H1 (cell line): Measurements from ENCODE around the gene TMBIM4. TPM values are rescaled to one million over a fixed set of nuclear protein-coding genes. Genes with fewer than 3 reads are reported as not detected.

Experiments used
- CTCF ChIA-PET: fragments of 300-600 bp; sonication (Branson Sonifier 250); formaldehyde crosslinking; loops from one replicate; lab custom pipeline; 2021; ENCODE audit not compliant: partially characterized antibody; lab: Charles Lee
- POLR2A ChIA-PET: fragments of 300-600 bp; sonication (Branson Sonifier 250); formaldehyde crosslinking; loops from one replicate; lab custom pipeline; 2021; ENCODE audit warnings: inconsistent platforms; ENCODE audit not compliant: partially characterized antibody; lab: Charles Lee
- DNase-seq, 2 experiments: peaks; one replicate each; pipeline versions ENCODE4 v3.0.0 to v3.0.0-alpha.2; 2010 to 2022; ENCODE audit warnings: low spot score in 2 of 2, low read depth in 1 of 2, mixed read lengths in 1 of 2
- FAIRE-seq: peaks from 2 replicates; lab custom pipeline; 2011; peaks lifted over from hg19 to GRCh38; lab: Jason Lieb, UNC
- H2AFZ ChIP-seq: 2 replicates; pipeline ENCODE4 v1.8.1; 2012; ENCODE audit warnings: low read length, inconsistent platforms
- H2AK5ac ChIP-seq: 2 replicates; pipeline ENCODE4 v1.6.1; 2013; ENCODE audit warnings: low read depth, low read length
- H2BK120ac ChIP-seq: replicated peaks from 2 replicates; pipeline ENCODE3; 2013; ENCODE audit warnings: low read depth, low read length, inconsistent platforms
- H2BK12ac ChIP-seq: 2 replicates; pipeline ENCODE4 v1.6.1; 2013; ENCODE audit warnings: low read depth, low read length
- H2BK15ac ChIP-seq: 2 replicates; pipeline ENCODE4 v1.6.1; 2013; ENCODE audit warnings: low read length
- H2BK20ac ChIP-seq: 2 replicates; pipeline ENCODE4 v1.6.1; 2013; ENCODE audit warnings: low read length
- H2BK5ac ChIP-seq: 2 replicates; pipeline ENCODE4 v1.6.1; 2013; ENCODE audit warnings: low read depth, low read length
- H3K14ac ChIP-seq: 2 replicates; pipeline ENCODE4 v1.6.1; 2013; ENCODE audit warnings: inconsistent platforms; ENCODE audit not compliant: insufficient read length
- H3K18ac ChIP-seq: 2 replicates; pipeline ENCODE4 v1.6.1; 2013; ENCODE audit warnings: low read length; ENCODE audit errors: extremely low read depth
- H3K23ac ChIP-seq: 2 replicates; pipeline ENCODE4 v1.6.1; 2013; ENCODE audit warnings: inconsistent platforms; ENCODE audit not compliant: insufficient read length
- H3K23me2 ChIP-seq: 2 replicates; pipeline ENCODE4 v1.6.1; 2013; ENCODE audit warnings: low read depth, low read length
- H3K27ac ChIP-seq: 2 replicates; pipeline ENCODE4 v1.6.1; 2011; ENCODE audit warnings: low read depth, low read length, inconsistent platforms
- H3K27me3 ChIP-seq, 4 experiments: replicated peaks in 1 of 4; 1 replicate in 1 of 4; 2 replicates in 3 of 4; pipeline versions ENCODE4 v1.6.1 to v1.8.1; 2011 to 2013; ENCODE audit warnings: low read length in 3 of 4, mild to moderate bottlenecking in 3 of 4, inconsistent platforms in 2 of 4, mixed read lengths in 2 of 4, moderate library complexity in 1 of 4; ENCODE audit not compliant: control insufficient read depth in 3 of 4, insufficient read depth in 3 of 4; ENCODE audit errors: extremely low read depth in 1 of 4
- H3K36me3 ChIP-seq, 4 experiments: 2 replicates each; pipeline versions ENCODE4 v1.6.1 to v1.8.1; 2011 to 2013; ENCODE audit warnings: mild to moderate bottlenecking in 4 of 4, low read length in 3 of 4, moderate library complexity in 2 of 4, control low read depth in 1 of 4, inconsistent platforms in 1 of 4; ENCODE audit not compliant: insufficient read depth in 4 of 4, control insufficient read depth in 2 of 4
- H3K4ac ChIP-seq: replicated peaks from 2 replicates; pipeline ENCODE3; 2013; ENCODE audit warnings: low read length, low read depth, mixed read lengths, inconsistent platforms; ENCODE audit not compliant: insufficient read length
- H3K4me1 ChIP-seq, 4 experiments: replicated peaks in 1 of 4; 1 replicate in 1 of 4; 2 replicates in 3 of 4; pipeline versions ENCODE4 v1.6.1 to v1.8.1; 2011 to 2013; ENCODE audit warnings: low read length in 3 of 4, inconsistent platforms in 2 of 4, mixed read lengths in 1 of 4; ENCODE audit not compliant: insufficient read depth in 4 of 4, control insufficient read depth in 3 of 4
- H3K4me2 ChIP-seq, 2 experiments: 2 replicates each; pipeline versions ENCODE4 v1.6.1 to v1.8.1; 2011 to 2013; ENCODE audit warnings: low read depth in 2 of 2, low read length in 2 of 2, control low read depth in 1 of 2, inconsistent platforms in 1 of 2, mild to moderate bottlenecking in 1 of 2; ENCODE audit not compliant: insufficient read depth in 1 of 2
- H3K4me3 ChIP-seq, 4 experiments: fragments of 200-600, 300-600 bp in 1 of 4; sonication (generic), shearing (Covaris generic), sonication (Bioruptor Twin) in 1 of 4; 2 replicates each; pipeline versions ENCODE4 v1.5.1 to v1.8.1; 2011 to 2016; ENCODE audit warnings: low read length in 4 of 4, low read depth in 3 of 4, control low read depth in 2 of 4, inconsistent platforms in 2 of 4, mild to moderate bottlenecking in 2 of 4, mixed read lengths in 1 of 4, moderate library complexity in 1 of 4; ENCODE audit not compliant: insufficient read depth in 2 of 4; ENCODE audit errors: extremely low read depth in 1 of 4
- H3K56ac ChIP-seq: replicated peaks from 2 replicates; pipeline ENCODE3; 2013; ENCODE audit warnings: low read depth, mild to moderate bottlenecking, mixed read lengths, low read length, inconsistent platforms; ENCODE audit not compliant: insufficient read length
- H3K79me1 ChIP-seq: 2 replicates; pipeline ENCODE4 v1.6.1; 2013; ENCODE audit warnings: low read depth, low read length, control low read depth
- H3K79me2 ChIP-seq, 2 experiments: 2 replicates each; pipeline versions ENCODE4 v1.6.1 to v1.8.1; 2012 to 2013; ENCODE audit warnings: low read length in 2 of 2, mild to moderate bottlenecking in 2 of 2, inconsistent platforms in 1 of 2; ENCODE audit not compliant: insufficient read depth in 2 of 2, control insufficient read depth in 1 of 2
- H3K9ac ChIP-seq, 4 experiments: replicated peaks in 1 of 4; 1 replicate in 1 of 4; 2 replicates in 3 of 4; pipeline versions ENCODE4 v1.6.1 to v1.8.1; 2011 to 2013; ENCODE audit warnings: low read depth in 3 of 4, low read length in 3 of 4, control low read depth in 2 of 4, mild to moderate bottlenecking in 2 of 4, moderate library complexity in 2 of 4, inconsistent platforms in 1 of 4; ENCODE audit errors: extremely low read depth in 1 of 4
- H3K9me3 ChIP-seq, 2 experiments: 2 replicates each; pipeline versions ENCODE4 v1.6.1 to v1.8.1; 2012 to 2013; ENCODE audit warnings: mild to moderate bottlenecking in 2 of 2, moderate library complexity in 2 of 2, control low read depth in 1 of 2, inconsistent platforms in 1 of 2, low read depth in 1 of 2, low read length in 1 of 2, mixed read lengths in 1 of 2; ENCODE audit not compliant: insufficient read depth in 2 of 2
- H4K20me1 ChIP-seq, 2 experiments: replicated peaks in 1 of 2; 2 replicates each; pipeline versions ENCODE3 to v1.8.1; 2011 to 2013; ENCODE audit warnings: inconsistent platforms in 2 of 2, low read length in 2 of 2, mild to moderate bottlenecking in 1 of 2; ENCODE audit not compliant: insufficient read depth in 2 of 2, control insufficient read depth in 1 of 2
- H4K5ac ChIP-seq: 2 replicates; pipeline ENCODE4 v1.6.1; 2013; ENCODE audit warnings: low read length, low read depth, mixed read lengths, inconsistent platforms; ENCODE audit not compliant: insufficient read length
- H4K8ac ChIP-seq: 2 replicates; pipeline ENCODE4 v1.8.0; 2013; ENCODE audit warnings: mild to moderate bottlenecking, moderate library complexity, low read length, inconsistent platforms; ENCODE audit not compliant: insufficient read depth; ENCODE audit errors: extremely low read depth
- H4K91ac ChIP-seq: replicated peaks from 2 replicates; pipeline ENCODE3; 2013; ENCODE audit warnings: low read length, mixed read lengths, inconsistent platforms; ENCODE audit not compliant: insufficient read length
- BACH1 ChIP-seq: IDR thresholded peaks from 2 replicates; pipeline ENCODE4 v1.6.1; 2012; ENCODE audit warnings: low read length, improper control_type of control experiment
- CHD1 ChIP-seq: IDR thresholded peaks from 2 replicates; pipeline ENCODE4 v1.6.1; 2012; ENCODE audit warnings: low read depth, low read length, improper control_type of control experiment
- EGR1 ChIP-seq: IDR thresholded peaks from 2 replicates; pipeline ENCODE4 v1.6.1; 2011; ENCODE audit warnings: low read depth, low read length, borderline replicate concordance
- GTF2F1 ChIP-seq: IDR thresholded peaks from 2 replicates; pipeline ENCODE4 v1.6.1; 2012; ENCODE audit warnings: low read depth, low read length, improper control_type of control experiment, borderline replicate concordance
- JUN ChIP-seq: IDR thresholded peaks from 2 replicates; pipeline ENCODE4 v1.6.1; 2011; ENCODE audit warnings: low read depth, mild to moderate bottlenecking, improper control_type of control experiment, low read length
- KDM4A ChIP-seq: IDR thresholded peaks from one replicate; pipeline ENCODE4 v1.7.1; 2012; ENCODE audit warnings: low read depth, mild to moderate bottlenecking, moderate library complexity, low read length, inconsistent platforms; ENCODE audit not compliant: severe bottlenecking
- PHF8 ChIP-seq: fragments of 200-600 bp; sonication (generic); conservative IDR thresholded peaks from 2 replicates; pipeline ENCODE4 v1.7.1; 2012; ENCODE audit warnings: low read depth, mild to moderate bottlenecking, inconsistent platforms, low read length, moderate library complexity
- RNF2 ChIP-seq: fragments of 200-900, 300-1000 bp; sonication (generic); IDR thresholded peaks from 2 replicates; pipeline ENCODE4 v1.7.1; 2016; ENCODE audit warnings: borderline replicate concordance, low read depth, mild to moderate bottlenecking, antibody characterized with exemption, low read length; ENCODE audit not compliant: poor library complexity, severe bottlenecking; ENCODE audit errors: missing control alignments
- SP1 ChIP-seq: IDR thresholded peaks from 2 replicates; pipeline ENCODE4 v1.6.1; 2011; ENCODE audit warnings: low read depth, low read length
- SUZ12 ChIP-seq: fragments of 200-600 bp; sonication (generic); IDR thresholded peaks from 2 replicates; pipeline ENCODE4 v1.6.1; 2012; ENCODE audit warnings: mild to moderate bottlenecking, inconsistent platforms, low read length, moderate library complexity, mixed read lengths
- TAF7 ChIP-seq: optimal IDR thresholded peaks from 2 replicates; pipeline ENCODE3; 2011; ENCODE audit warnings: low read depth, mild to moderate bottlenecking, inconsistent platforms, low read length, moderate library complexity, borderline replicate concordance
- WGBS, 2 experiments: shearing (Covaris generic) in 1 of 2; methylation state at CpG; one replicate each; pipeline versions ENCODE4 v1.1.6 to v1.1.7; 2013 to 2015; ENCODE audit warnings: low lambda C conversion rate in 2 of 2, mixed read lengths in 2 of 2, inconsistent platforms in 1 of 2, low coverage in 1 of 2, missing lambda C conversion rate in 1 of 2; ENCODE audit not compliant: insufficient replicate concordance in 2 of 2, insufficient coverage in 1 of 2, insufficient read length in 1 of 2; ENCODE audit errors: extremely low coverage in 1 of 2, missing lambda C conversion rate in 1 of 2; 5-methylcytosine and 5-hydroxymethylcytosine counted together
- polyA plus RNA-seq, 7 experiments: library from polyadenylated mRNA; depleted of rRNA in 3 of 7; stranded (reverse) in 5 of 7; unstranded in 2 of 7; fragments of >200 nt in 5 of 7; fragments of 200-250 nt in 2 of 7; gene quantifications; 1 replicate in 5 of 7; 2 replicates in 1 of 7; 4 replicates in 1 of 7; pipeline versions ENCODE4 v1.2.1 to v1.2.3, GENCODE V29; 2011 to 2013; ENCODE audit warnings: missing spikeins in 2 of 7, mixed read lengths in 2 of 7
- total RNA-seq: library from RNA; stranded (reverse); fragmentation: NEBNext Ultra II Directional; extraction: Animal tissue kit (Norgen Biotek cat#: 25700); gene quantifications from 2 replicates; pipeline ENCODE4 v1.2.1, GENCODE V29; 2021
- TF ChIP-seq, protein P1 (sequence below): IDR thresholded peaks from 2 replicates; pipeline ENCODE4 v1.6.1; 2012; ENCODE audit warnings: inconsistent platforms

Gene TMBIM4
- total and polyA plus RNA-seq, 2 of the 8 experiments (the other 6 are each of a cell fraction or from before 2014, with no cell fraction given), result 12.8 to 46.6 TPM

DNA sequence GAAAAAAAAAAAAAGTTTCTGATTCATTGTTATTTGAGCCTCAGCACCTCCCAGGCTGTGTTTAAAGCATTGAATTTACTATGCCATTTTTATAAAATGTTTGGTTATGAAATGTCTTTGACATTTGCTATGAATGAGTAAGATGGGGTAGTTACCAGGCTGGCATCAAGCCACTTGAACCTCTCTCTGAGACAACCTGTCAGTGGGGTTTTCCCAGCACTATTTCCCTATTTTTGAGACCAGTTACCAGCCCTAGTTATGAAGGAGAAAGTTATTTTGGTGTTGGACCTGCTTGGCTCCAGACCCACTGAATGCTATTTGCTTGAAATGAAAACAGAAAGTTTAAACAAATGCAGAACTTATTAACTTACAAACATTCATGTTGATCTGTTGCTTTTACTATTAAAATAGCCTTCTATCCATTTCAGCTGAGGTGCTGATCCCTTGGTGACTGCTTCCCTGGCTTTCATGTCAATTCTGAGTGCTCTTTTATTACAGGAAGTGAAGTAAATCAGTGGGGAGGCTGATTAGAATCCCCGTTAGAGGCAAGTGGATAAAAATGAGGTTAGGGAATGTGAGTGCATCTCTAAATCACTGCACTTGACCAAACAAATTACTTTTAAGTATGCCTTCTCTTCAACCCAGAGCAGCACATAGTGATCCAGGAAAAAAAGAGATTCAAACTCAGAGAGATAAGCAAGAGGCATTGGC lies 77.1 kb downstream of the TMBIM4 start:
- H4K5ac ChIP-seq, result no peak overlapping the region
- POLR2A ChIA-PET, result interaction anchor here (1.2 kb wide), 1 partner anchor 27 kb away, joined by 3 read pairs; no protein-coding TSS in a partner anchor
- H3K4me2 ChIP-seq, result no peak overlapping the region
- no peak overlapping the region for H2AK5ac ChIP-seq
- H4K20me1 ChIP-seq, result no peaks in the 10 kb centered on the region
- no peaks in the 10 kb centered on the region for H3K79me1 ChIP-seq
- no peaks in the 10 kb centered on the region for H3K9me3 ChIP-seq
- H3K36me3 ChIP-seq, result no peaks in the 10 kb centered on the region
- H3K4ac ChIP-seq, result no peak overlapping the region
- no peak overlapping the region for H2BK20ac ChIP-seq
- no peak overlapping the region for H2BK5ac ChIP-seq
- CTCF ChIA-PET, result interaction anchor here (1.5 kb wide), 1 partner anchor 786 kb away, joined by 3 read pairs; no protein-coding TSS in a partner anchor
- no peak overlapping the region for H3K14ac ChIP-seq
- H4K91ac ChIP-seq, result no peak overlapping the region
- no peak overlapping the region for H3K18ac ChIP-seq
- no peaks in the 10 kb centered on the region for H3K79me2 ChIP-seq
- no peaks in the 10 kb centered on the region for H3K23me2 ChIP-seq
- H3K27me3 ChIP-seq, result no peaks in the 10 kb centered on the region
- no peak overlapping the region for H2BK15ac ChIP-seq
- H2AFZ ChIP-seq, result no peak overlapping the region
- H2BK12ac ChIP-seq, result no peak overlapping the region
- no peak overlapping the region for H2BK120ac ChIP-seq
- FAIRE-seq (no peak), DNase-seq (no peak)
- H3K23ac ChIP-seq, result no peak overlapping the region
- H3K27ac ChIP-seq, result no peak overlapping the region
- no peaks in the 10 kb centered on the region for H3K4me1 ChIP-seq
- H4K8ac ChIP-seq, result no peak overlapping the region
- no peak overlapping the region for H3K9ac ChIP-seq
- H3K56ac ChIP-seq, result no peak overlapping the region
- H3K4me3 ChIP-seq, result no peak overlapping the region
- WGBS, 2 experiments, result 31% methylated on average over 1 of the region's 1 CpG; no CpG with 5 or more reads in 1 of the 2 experiments
- TF ChIP-seq BACH1 (no peak), SP1 (no peak), CHD1 (no peak), RNF2 (no peak), GTF2F1 (no peak), KDM4A (no peak), SUZ12 (no peak), EGR1 (no peak), JUN (no peak), TAF7 (no peak), PHF8 (no peak)
- TF ChIP-seq, protein P1, sequence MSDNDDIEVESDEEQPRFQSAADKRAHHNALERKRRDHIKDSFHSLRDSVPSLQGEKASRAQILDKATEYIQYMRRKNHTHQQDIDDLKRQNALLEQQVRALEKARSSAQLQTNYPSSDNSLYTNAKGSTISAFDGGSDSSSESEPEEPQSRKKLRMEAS, result no peak
